AG09319 (cell line): Measurements from ENCODE around the gene RIT2.

Source experiments
- DNase-seq: peaks from one replicate; pipeline ENCODE4 v3.0.0-alpha.2; 2010; ENCODE audit warnings: low read depth; ENCODE audit errors: extremely low read depth
- TF ChIP-seq, protein P1 (sequence below): IDR thresholded peaks from 2 replicates; pipeline ENCODE4 v1.5.1; 2011; ENCODE audit warnings: low read depth, mild to moderate bottlenecking, inconsistent platforms, low read length, moderate library complexity

RIT2 gene

DNA sequence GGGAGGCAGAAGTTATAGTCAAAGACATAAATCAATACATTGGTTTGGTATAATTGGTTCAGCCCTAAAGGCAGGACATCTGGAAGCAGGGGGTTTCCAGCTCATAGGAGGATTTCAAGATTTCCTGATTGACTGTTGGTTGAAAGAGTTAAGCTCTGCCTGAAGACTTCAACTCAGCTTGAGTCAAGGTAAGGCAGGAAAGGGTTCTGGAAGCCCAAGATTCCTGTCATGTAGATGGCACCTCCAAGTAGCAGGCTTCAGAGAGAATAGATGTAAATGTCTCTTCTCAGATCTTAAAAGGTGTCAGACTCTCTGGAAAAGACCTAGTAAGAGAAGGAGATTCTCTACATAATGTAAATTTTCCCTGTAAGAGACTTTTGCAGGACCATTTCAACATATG lies 335.3 kb downstream of the RIT2 start:
- TF ChIP-seq, protein P1, sequence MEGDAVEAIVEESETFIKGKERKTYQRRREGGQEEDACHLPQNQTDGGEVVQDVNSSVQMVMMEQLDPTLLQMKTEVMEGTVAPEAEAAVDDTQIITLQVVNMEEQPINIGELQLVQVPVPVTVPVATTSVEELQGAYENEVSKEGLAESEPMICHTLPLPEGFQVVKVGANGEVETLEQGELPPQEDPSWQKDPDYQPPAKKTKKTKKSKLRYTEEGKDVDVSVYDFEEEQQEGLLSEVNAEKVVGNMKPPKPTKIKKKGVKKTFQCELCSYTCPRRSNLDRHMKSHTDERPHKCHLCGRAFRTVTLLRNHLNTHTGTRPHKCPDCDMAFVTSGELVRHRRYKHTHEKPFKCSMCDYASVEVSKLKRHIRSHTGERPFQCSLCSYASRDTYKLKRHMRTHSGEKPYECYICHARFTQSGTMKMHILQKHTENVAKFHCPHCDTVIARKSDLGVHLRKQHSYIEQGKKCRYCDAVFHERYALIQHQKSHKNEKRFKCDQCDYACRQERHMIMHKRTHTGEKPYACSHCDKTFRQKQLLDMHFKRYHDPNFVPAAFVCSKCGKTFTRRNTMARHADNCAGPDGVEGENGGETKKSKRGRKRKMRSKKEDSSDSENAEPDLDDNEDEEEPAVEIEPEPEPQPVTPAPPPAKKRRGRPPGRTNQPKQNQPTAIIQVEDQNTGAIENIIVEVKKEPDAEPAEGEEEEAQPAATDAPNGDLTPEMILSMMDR: no peak
- DNase-seq: no peak

GRCh38 chr18:42778445-42779042 lies 336.9 kb downstream of the RIT2 start:
- TF ChIP-seq, protein P1: no peak
- no peak for DNase-seq

GRCh38 chr18:42778024-42778423 lies 337.5 kb downstream of the RIT2 start:
- DNase-seq: no peak
- TF ChIP-seq, protein P1: no peak

DNA sequence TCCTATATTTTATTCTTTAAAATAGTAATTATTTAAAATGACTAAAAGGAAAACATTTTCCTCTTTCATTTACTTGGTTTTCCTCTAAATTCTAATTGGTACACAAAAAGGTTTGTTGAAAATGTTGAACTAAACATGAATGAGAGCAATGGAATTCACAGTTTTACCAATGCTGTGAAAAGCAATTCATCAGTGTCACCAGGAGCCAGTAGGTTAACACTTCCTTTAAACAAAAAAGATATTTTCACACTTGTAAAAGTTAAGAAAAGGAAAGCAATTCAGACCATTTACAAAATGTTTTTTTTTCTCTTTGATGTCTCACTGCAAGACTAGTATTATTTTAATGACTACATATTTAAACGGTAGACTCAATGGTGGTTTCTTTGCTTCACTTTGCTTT lies 341.6 kb downstream of the RIT2 start:
- TF ChIP-seq, protein P1: no peak
- DNase-seq: no peak

DNA sequence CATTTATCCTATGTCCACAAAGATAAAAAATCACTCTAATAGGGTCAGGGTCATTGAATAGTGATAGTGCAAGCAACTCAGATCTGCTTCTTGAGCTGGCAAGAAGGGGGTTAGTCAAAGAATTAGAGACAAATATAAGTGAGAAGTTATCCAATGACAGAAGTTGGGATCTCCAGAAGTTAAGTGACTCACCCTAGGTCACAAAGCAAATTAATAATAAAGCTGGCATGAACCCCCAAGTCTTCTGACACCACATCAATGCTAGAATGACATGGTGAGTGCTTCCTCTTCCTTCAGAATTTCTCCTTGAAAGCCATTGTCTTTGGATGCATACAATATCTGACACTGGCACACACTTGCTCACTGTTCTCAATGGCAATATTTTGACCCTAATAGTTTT lies 343.5 kb downstream of the RIT2 start:
- DNase-seq: no peak
- TF ChIP-seq, protein P1: no peak

GRCh38 chr18:42765302-42765701 lies 350.2 kb downstream of the RIT2 start:
- no peak for DNase-seq
- TF ChIP-seq, protein P1: no peak

- TF ChIP-seq, protein P1: no peak
- no peak for DNase-seq
Observed at GRCh38 chr18:42760290-42760689, 355.2 kb downstream of the RIT2 start.
